Body of pancreas (tissue), 4 donors: ENCODE data around the gene ABR. TPM values are rescaled to one million over a fixed set of nuclear protein-coding genes. Genes with fewer than 3 reads are reported as not detected.

Experiments used
- ATAC-seq: fragments of 150-250 bp; one replicate; pipeline ENCODE4 v1.9.1; 2016
- DNase-seq, 4 donors: peaks; one replicate each; pipeline ENCODE4 v3.0.0-alpha.2; 2019
- H3K27ac ChIP-seq, 4 donors: fragments of 200-600 bp; sonication (generic); 1 replicate in 3 of 4; 2 replicates in 1 of 4; pipeline versions ENCODE4 v1.5.1 to v1.6.1; 2016 to 2019; ENCODE audit warnings: mild to moderate bottlenecking in 1 of 4, mixed read lengths in 1 of 4, moderate library complexity in 1 of 4
- H3K27me3 ChIP-seq, 2 donors: fragments of 200-600 bp; sonication (generic); one replicate each; pipeline ENCODE4 v1.6.0; 2016; ENCODE audit warnings: mild to moderate bottlenecking in 1 of 2
- H3K36me3 ChIP-seq, 2 donors: fragments of 200-600 bp; sonication (generic); replicated peaks in 1 of 2; 2 replicates each; pipeline ENCODE4 v1.5.1; 2016; ENCODE audit warnings: low read depth in 2 of 2; ENCODE audit not compliant: insufficient read depth in 1 of 2
- H3K4me1 ChIP-seq: fragments of 200-600 bp; sonication (generic); one replicate; pipeline ENCODE4 v1.6.0; 2016
- H3K4me3 ChIP-seq, 2 donors: fragments of 200-600 bp; sonication (generic); 1 replicate in 1 of 2; 2 replicates in 1 of 2; pipeline ENCODE4 v1.5.1; 2016 to 2019
- H3K9me3 ChIP-seq, 3 donors: fragments of 200-600 bp; sonication (generic); 1 replicate in 2 of 3; 2 replicates in 1 of 3; pipeline ENCODE4 v1.5.1; 2016
- POLR2A ChIP-seq, 3 donors: fragments of 450-650 bp; IDR thresholded peaks; one replicate each; pipeline ENCODE4 v1.6.1; 2016; ENCODE audit warnings: antibody characterized with exemption in 3 of 3, mild to moderate bottlenecking in 2 of 3
- WGBS, 2 donors: methylation state at CpG; one replicate each; pipeline ENCODE4 v1.1.5; 2017; 5-methylcytosine and 5-hydroxymethylcytosine counted together
- intact Hi-C: fragments of 100-400 bp; cut with DNase I; formaldehyde crosslinking; loops from one replicate; pipeline ENCODE4 v1.15.1; 2023
- total RNA-seq, 2 donors: library from RNA; depleted of rRNA; stranded (reverse); fragments of >200 nt; gene quantifications; one replicate each; pipeline ENCODE4 v1.1.0, GENCODE V29; 2016
- TF ChIP-seq, protein P1 (sequence below), 7 experiments: fragments of 450-650 bp in 4 of 7; fragments of 200-600 bp in 3 of 7; sonication (generic) in 3 of 7; IDR thresholded peaks; one replicate each; pipeline ENCODE4 v1.5.1; 2016 to 2019; ENCODE audit warnings: antibody characterized with exemption in 7 of 7

ABR gene
- total RNA-seq, 2 donors from 2014 or later = 32.4 to 46.8 TPM

DNA sequence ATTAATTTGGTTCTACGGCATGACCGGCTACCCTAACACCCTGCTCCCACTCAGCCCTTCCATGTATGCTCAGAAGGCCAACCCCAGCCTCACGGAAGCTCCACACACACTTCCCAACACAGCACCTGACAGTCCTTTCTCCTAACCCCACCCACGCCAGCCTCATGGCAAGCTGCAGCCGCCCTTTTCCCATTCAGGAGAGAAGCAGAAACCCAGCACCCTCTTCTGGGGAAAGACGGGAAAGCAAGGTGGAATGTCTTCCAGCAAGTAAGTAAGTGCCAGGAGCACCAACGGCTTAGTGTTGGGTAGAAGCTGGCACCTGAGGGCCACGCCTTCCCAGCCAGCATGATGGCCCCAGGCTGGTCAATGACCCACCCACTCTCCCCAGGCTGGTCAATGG is 32.1 kb downstream of the ABR start:
- WGBS, 2 donors = 41 to 80% methylated on average over 3 to 8 of the region's 8 CpGs
- TF ChIP-seq, protein P1, sequence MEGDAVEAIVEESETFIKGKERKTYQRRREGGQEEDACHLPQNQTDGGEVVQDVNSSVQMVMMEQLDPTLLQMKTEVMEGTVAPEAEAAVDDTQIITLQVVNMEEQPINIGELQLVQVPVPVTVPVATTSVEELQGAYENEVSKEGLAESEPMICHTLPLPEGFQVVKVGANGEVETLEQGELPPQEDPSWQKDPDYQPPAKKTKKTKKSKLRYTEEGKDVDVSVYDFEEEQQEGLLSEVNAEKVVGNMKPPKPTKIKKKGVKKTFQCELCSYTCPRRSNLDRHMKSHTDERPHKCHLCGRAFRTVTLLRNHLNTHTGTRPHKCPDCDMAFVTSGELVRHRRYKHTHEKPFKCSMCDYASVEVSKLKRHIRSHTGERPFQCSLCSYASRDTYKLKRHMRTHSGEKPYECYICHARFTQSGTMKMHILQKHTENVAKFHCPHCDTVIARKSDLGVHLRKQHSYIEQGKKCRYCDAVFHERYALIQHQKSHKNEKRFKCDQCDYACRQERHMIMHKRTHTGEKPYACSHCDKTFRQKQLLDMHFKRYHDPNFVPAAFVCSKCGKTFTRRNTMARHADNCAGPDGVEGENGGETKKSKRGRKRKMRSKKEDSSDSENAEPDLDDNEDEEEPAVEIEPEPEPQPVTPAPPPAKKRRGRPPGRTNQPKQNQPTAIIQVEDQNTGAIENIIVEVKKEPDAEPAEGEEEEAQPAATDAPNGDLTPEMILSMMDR (IDR thresholded peaks at IDR 0.05) = peak in 5 of 7 experiments; percentile 28 to 49 (median 41)
- TF ChIP-seq POLR2A (IDR thresholded peaks at IDR 0.05) = no peak
- Histone ChIP-seq H3K9me3 (no peaks in the 10 kb centered on the region), H3K4me1 (no peaks in the 10 kb centered on the region), H3K27me3 (no peaks in the 10 kb centered on the region), H3K36me3 (no peaks in the 10 kb centered on the region), H3K4me3 (no peak overlapping the region), H3K27ac (no peak overlapping the region)
- DNase-seq (peak; percentile 56 to 72 (median 64)), ATAC-seq (peak; percentile 63)
- intact Hi-C loops = no loop called here

DNA sequence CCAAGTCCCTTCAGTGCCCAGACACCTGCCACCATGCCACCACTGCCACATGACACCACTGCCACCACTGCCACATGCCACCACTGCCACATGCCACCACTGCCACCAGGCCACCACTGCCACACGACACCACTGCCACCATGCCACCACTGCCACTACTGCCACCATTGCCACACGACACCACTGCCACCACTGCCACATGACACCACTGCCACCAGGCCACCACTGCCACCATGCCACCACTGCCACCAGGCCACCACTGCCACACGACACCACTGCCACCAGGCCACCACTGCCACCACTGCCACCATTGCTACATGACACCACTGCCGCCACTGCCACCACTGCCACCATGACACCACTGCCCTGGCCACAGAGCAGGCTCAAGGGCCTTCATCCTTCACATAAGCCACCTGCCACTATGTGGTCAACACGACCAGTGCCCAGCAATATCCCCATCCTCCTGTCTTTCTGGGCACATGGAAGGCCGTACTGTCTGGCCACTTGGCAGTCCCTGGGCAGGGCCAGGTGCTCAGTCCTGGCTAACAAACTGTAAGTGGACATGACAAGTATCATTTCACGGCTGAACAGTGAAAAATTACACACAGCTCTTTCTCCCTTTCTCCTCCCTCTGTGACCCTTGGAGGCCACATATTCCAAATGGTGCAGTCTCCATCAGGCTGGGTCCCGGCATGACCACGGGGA is 33.1 kb downstream of the ABR start:
- WGBS, 2 donors = 75 to 79% methylated on average over 7 to 8 of the region's 9 CpGs
- intact Hi-C loops = no loop called here
- no peaks in the 10 kb centered on the region for H3K4me1 ChIP-seq

DNA sequence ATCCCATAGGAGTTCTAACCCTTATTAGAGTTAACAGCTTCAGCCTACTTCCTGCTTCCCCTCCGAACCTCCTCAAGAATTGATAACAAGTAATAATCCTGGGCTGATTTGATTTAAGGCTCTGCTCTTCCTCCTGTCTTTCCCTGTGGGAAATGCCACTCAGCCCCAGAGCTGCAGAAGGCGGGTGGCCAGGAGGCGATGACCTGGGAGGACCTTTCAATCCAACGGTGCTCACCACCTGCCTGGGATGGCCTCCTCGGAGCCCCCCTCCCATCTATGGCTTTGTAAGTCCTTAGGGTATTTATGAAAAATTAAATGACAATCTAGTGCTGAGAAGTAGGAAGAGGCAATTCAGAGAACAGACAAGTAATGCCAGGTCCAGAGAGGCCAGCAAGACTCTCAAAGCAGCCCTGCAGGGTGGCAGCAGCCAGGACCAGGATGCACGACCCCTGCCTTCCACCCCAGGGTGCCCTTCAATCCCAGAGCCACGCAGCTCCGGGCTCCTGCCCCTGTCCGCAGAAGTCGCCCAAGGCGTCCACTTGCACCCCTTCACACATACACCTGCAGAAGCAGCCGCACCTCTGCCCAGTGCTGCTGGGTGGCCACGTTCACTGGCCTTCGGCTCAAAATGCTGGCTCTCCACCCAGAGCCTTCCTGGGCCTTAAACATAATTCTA is 34.3 kb downstream of the ABR start:
- DNase-seq (no peak), ATAC-seq (no peak)
- Histone ChIP-seq H3K27ac (no peak overlapping the region), H3K4me3 (no peak overlapping the region), H3K4me1 (no peaks in the 10 kb centered on the region), H3K9me3 (no peaks in the 10 kb centered on the region), H3K27me3 (peaks cover 0 to 6% of the 10 kb centered on the region in 2 donors), H3K36me3 (no peaks in the 10 kb centered on the region)
- WGBS, 2 donors = 66 to 74% methylated on average over 7 to 14 of the region's 14 CpGs
- no peak for TF ChIP-seq POLR2A (IDR thresholded peaks at IDR 0.05)
- TF ChIP-seq, protein P1 (IDR thresholded peaks at IDR 0.05) = no peak
- intact Hi-C loops = no loop called here

More for the DNA sequence above, 33.1 kb downstream of the ABR start:
- Histone ChIP-seq H3K9me3 (no peaks in the 10 kb centered on the region), H3K27me3 (peaks cover 0 to 6% of the 10 kb centered on the region in 2 donors), H3K36me3 (no peaks in the 10 kb centered on the region), H3K27ac (no peak overlapping the region), H3K4me3 (no peak overlapping the region)
- no peak for TF ChIP-seq POLR2A (IDR thresholded peaks at IDR 0.05)
- TF ChIP-seq, protein P1 (IDR thresholded peaks at IDR 0.05) = no peak
- ATAC-seq (no peak), DNase-seq (no peak)

DNA sequence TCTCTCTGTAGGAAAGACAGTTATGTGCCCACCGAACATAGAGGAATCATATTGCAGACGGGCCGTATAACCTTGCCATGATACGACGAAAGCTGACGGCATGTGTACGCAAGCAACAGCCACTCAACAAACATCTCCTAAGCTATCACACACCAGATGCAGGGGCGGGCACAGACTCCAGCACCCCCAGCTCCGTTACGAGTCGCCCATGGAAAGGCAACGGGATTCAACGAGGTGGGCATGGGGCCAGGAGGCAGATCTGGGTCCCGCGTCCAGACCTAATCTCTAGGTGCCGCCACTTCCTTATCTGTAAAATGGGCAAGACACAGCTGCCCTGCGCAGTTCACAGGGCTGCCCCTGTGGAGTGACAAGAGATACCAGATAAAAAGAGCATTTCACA is 35.6 kb downstream of the ABR start:
- no peaks in the 10 kb centered on the region for H3K36me3 ChIP-seq
- no peaks in the 10 kb centered on the region for H3K9me3 ChIP-seq
- ATAC-seq = no peak
- WGBS, 2 donors = 40 to 56% methylated on average over 17 of the region's 17 CpGs
- no peaks in the 10 kb centered on the region for H3K4me1 ChIP-seq
- TF ChIP-seq POLR2A (IDR thresholded peaks at IDR 0.05) = no peak
- TF ChIP-seq, protein P1 (IDR thresholded peaks at IDR 0.05) = no peak
- H3K27me3 ChIP-seq = peaks cover 0 to 6% of the 10 kb centered on the region in 2 donors
- intact Hi-C loops = no loop called here
- H3K27ac ChIP-seq = no peak overlapping the region
- H3K4me3 ChIP-seq = no peak overlapping the region
- no peak for DNase-seq
